T-helper 1 cell (primary cell): Measurements from ENCODE around the gene TEC.

Source experiments
- DNase-seq, 5 donors: peaks; one replicate each; pipeline ENCODE4 v3.0.0-alpha.2; 2012 to 2020

TEC gene

GRCh38 chr4:48118081-48118480 is 151.6 kb downstream of the TEC start:
- no peak for DNase-seq

GRCh38 chr4:48116582-48116981 is 153.1 kb downstream of the TEC start:
- no peak for DNase-seq

- DNase-seq = no peak
These were observed 155.2 kb downstream of the TEC start for GRCh38 chr4:48114412-48114811.

GRCh38 chr4:48112017-48112667 is 157.5 kb downstream of the TEC start:
- no peak for DNase-seq

- no peak for DNase-seq
These were observed 159.1 kb downstream of the TEC start for GRCh38 chr4:48110452-48110978.

- peak in 1 of 5 donors; percentile 53 for DNase-seq
These were observed 160.0 kb downstream of the TEC start for GRCh38 chr4:48109413-48110263.

- DNase-seq = no peak
These were observed 161.1 kb downstream of the TEC start for GRCh38 chr4:48108309-48109073.

GRCh38 chr4:48105230-48105629 is 164.4 kb downstream of the TEC start:
- no peak for DNase-seq

- DNase-seq = peak in 1 of 5 donors; percentile 55
These were observed 166.0 kb downstream of the TEC start for GRCh38 chr4:48103483-48104139.

GRCh38 chr4:48102303-48102702 is 167.3 kb downstream of the TEC start:
- no peak for DNase-seq

- no peak for DNase-seq
These were observed 169.4 kb downstream of the TEC start for GRCh38 chr4:48100256-48100655.

GRCh38 chr4:48095441-48095840 is 174.2 kb downstream of the TEC start:
- no peak for DNase-seq

GRCh38 chr4:48093991-48094416 is 175.6 kb downstream of the TEC start:
- DNase-seq = no peak

GRCh38 chr4:48090621-48091020 is 179.0 kb downstream of the TEC start:
- no peak for DNase-seq

GRCh38 chr4:48085821-48086589 is 183.6 kb downstream of the TEC start:
- DNase-seq = no peak
